Lung (tissue), 12 donors: ENCODE results near the gene SPESP1. TPM values are rescaled to one million over a fixed set of nuclear protein-coding genes. Genes with fewer than 3 reads are reported as not detected.
"Not testable (repeated sequence)": the region's sequence is repeated elsewhere in the genome, so short reads cannot be mapped to it uniquely, and the experiment has no call there.

Source experiments
- ATAC-seq: fragments of 200-7000 bp; cut with Tn5 transposase; one replicate; pipeline ENCODE4 v1.9.1; 2020; ENCODE audit warnings: moderate number of reproducible peaks; ENCODE audit not compliant: insufficient read depth, low FRiP score
- DNase-seq, 3 donors: peaks; one replicate each; pipeline ENCODE4 v3.0.0-alpha.2; 2013 to 2017
- H3K27ac ChIP-seq, 2 donors: one replicate each; pipeline ENCODE4 v1.5.1; 2013; ENCODE audit warnings: mild to moderate bottlenecking in 2 of 2, moderate library complexity in 2 of 2, control low read depth in 1 of 2, inconsistent platforms in 1 of 2, low read depth in 1 of 2, low read length in 1 of 2
- H3K27me3 ChIP-seq, 3 donors: one replicate each; pipeline ENCODE4 v1.5.1; 2013; ENCODE audit warnings: low read length in 2 of 3; ENCODE audit not compliant: control insufficient read depth in 3 of 3, insufficient read depth in 3 of 3
- H3K36me3 ChIP-seq, 4 donors: one replicate each; pipeline ENCODE4 v1.5.1; 2013; ENCODE audit warnings: low read length in 4 of 4, mild to moderate bottlenecking in 1 of 4, moderate library complexity in 1 of 4; ENCODE audit not compliant: control insufficient read depth in 4 of 4, insufficient read depth in 4 of 4
- H3K4me1 ChIP-seq, 5 donors: one replicate each; pipeline ENCODE4 v1.5.1; 2013; ENCODE audit warnings: low read length in 5 of 5, mild to moderate bottlenecking in 2 of 5, moderate library complexity in 1 of 5; ENCODE audit not compliant: control insufficient read depth in 5 of 5, insufficient read depth in 5 of 5
- H3K4me3 ChIP-seq: one replicate; pipeline ENCODE4 v1.5.1; 2013; ENCODE audit warnings: mild to moderate bottlenecking, control low read depth, moderate library complexity
- H3K9ac ChIP-seq, 2 donors: one replicate each; pipeline ENCODE4 v1.5.1; 2013; ENCODE audit warnings: low read length in 2 of 2, control low read depth in 1 of 2; ENCODE audit not compliant: insufficient read depth in 1 of 2
- H3K9me3 ChIP-seq, 4 donors: one replicate each; pipeline ENCODE4 v1.5.1; 2013; ENCODE audit warnings: low read length in 3 of 4, mild to moderate bottlenecking in 1 of 4, moderate library complexity in 1 of 4; ENCODE audit not compliant: control insufficient read depth in 4 of 4, insufficient read depth in 3 of 4
- CTCF ChIP-seq: IDR thresholded peaks from 2 replicates; pipeline ENCODE4 v1.5.1; 2012; ENCODE audit warnings: mild to moderate bottlenecking; ENCODE audit errors: control extremely low read depth, extremely low read depth
- WGBS, 2 donors: extraction: QIAGEN DNeasy Blood & Tissue Kit; methylation state at CpG; one replicate each; pipeline ENCODE4 v1.1.7; 2013; 5-methylcytosine and 5-hydroxymethylcytosine counted together
- polyA plus RNA-seq, 2 donors: library from polyadenylated mRNA; stranded (reverse); fragments of 200-250 nt; gene quantifications; one replicate each; pipeline ENCODE4 v1.2.1, GENCODE V29; 2013
- total RNA-seq, 2 donors: library from RNA; depleted of rRNA in 1 of 2; stranded (reverse); fragments of >200 nt in 1 of 2; gene quantifications; one replicate each; pipeline ENCODE4 v1.2.1, GENCODE V29; 2014 to 2021
- donor health status: control.
- donor health status: control.
- donor health status: Bipolar disorder and iron deficiency.
- donor health status: healthy.
- donor health status: DM: yes; HTN: yes; CAD: no.

SPESP1 gene
- total and polyA plus RNA-seq, 4 donors = 0.89 to 1.5 (median 0.98) TPM

- ATAC-seq = not testable (repeated sequence)
These were observed 47.1 kb downstream of the SPESP1 start for GRCh38 chr15:68977426-68977825.

GRCh38 chr15:68979006-68979405 is 48.7 kb downstream of the SPESP1 start:
- no peaks in the 10 kb centered on the region for H3K27me3 ChIP-seq
- no peak overlapping the region for H3K4me3 ChIP-seq
- whole genome bisulfite sequencing, 2 donors = 86% methylated on average over 3 of the region's 3 CpGs
- DNase-seq (no peak), ATAC-seq (no peak)
- TF ChIP-seq CTCF = no peak
- no peaks in the 10 kb centered on the region for H3K4me1 ChIP-seq
- no peak overlapping the region for H3K27ac ChIP-seq
- H3K9ac ChIP-seq = no peak overlapping the region
- H3K36me3 ChIP-seq = no peaks in the 10 kb centered on the region
- H3K9me3 ChIP-seq = peaks cover 0 to 9% (median 2%) of the 10 kb centered on the region in 4 donors

More at GRCh38 chr15:68977426-68977825, 47.1 kb downstream of the SPESP1 start:
- WGBS, 2 donors = 91 to 94% methylated on average over 10 of the region's 10 CpGs
- H3K27ac ChIP-seq, H3K27me3 ChIP-seq, H3K36me3 ChIP-seq, H3K9ac ChIP-seq, H3K4me3 ChIP-seq, H3K4me1 ChIP-seq, DNase-seq: not testable (repeated sequence)
- peaks cover 0 to 11% (median 2%) of the 10 kb centered on the region in 4 donors for H3K9me3 ChIP-seq

- no peaks in the 10 kb centered on the region for H3K4me1 ChIP-seq
- H3K4me3 ChIP-seq = no peak overlapping the region
- 90% methylated on average over 1 of the region's 1 CpG for WGBS, 2 donors
- ATAC-seq (no peak), DNase-seq (no peak)
- no peak overlapping the region for H3K9ac ChIP-seq
- H3K9me3 ChIP-seq = peaks cover 0 to 9% (median 0%) of the 10 kb centered on the region in 4 donors
- H3K36me3 ChIP-seq = no peaks in the 10 kb centered on the region
- H3K27me3 ChIP-seq = no peaks in the 10 kb centered on the region
- TF ChIP-seq CTCF = no peak
- no peak overlapping the region for H3K27ac ChIP-seq
These were observed 49.5 kb downstream of the SPESP1 start for GRCh38 chr15:68979816-68980215.

DNA sequence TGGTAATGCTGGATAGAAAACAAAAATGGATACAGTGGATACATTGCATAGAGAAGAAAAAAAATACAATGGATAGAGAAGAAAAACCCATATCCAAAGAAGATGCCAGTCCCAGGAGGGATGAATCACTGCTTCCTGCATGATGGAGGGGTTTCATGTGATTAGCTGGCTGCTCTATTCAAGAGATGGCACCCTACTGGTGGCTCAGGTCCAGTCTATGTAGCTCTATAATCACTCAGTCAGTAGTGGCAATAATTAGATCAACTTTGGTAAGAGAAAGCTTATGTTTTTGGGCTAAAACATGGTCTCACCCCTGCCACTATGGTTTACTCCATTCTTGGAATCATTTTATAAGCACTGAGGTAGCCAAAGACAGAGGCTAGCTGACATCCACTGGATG is 50.5 kb downstream of the SPESP1 start:
- DNase-seq (no peak), ATAC-seq (no peak)
- Histone ChIP-seq H3K27me3 (no peaks in the 10 kb centered on the region), H3K9ac (no peak overlapping the region), H3K36me3 (no peaks in the 10 kb centered on the region), H3K9me3 (peaks cover 0 to 4% (median 0%) of the 10 kb centered on the region in 4 donors), H3K4me3 (no peak overlapping the region), H3K27ac (no peak overlapping the region), H3K4me1 (no peaks in the 10 kb centered on the region)
- no peak for TF ChIP-seq CTCF
